CD4-positive, alpha-beta T cell treated with Interleukin-1 beta for 1 hour (primary cell): ENCODE results near the gene PTS.
A peak's percentile ranks its signal among the peaks of the same experiment; 100 is the strongest.
"Not testable (repeated sequence)": the region's sequence is repeated elsewhere in the genome, so short reads cannot be mapped to it uniquely, and the experiment has no call there.

ENCODE experiments used
- DNase-seq, 2 donors: peaks; one replicate each; pipeline ENCODE4 v3.0.0-alpha.2; 2020 to 2022

The PTS gene

DNA sequence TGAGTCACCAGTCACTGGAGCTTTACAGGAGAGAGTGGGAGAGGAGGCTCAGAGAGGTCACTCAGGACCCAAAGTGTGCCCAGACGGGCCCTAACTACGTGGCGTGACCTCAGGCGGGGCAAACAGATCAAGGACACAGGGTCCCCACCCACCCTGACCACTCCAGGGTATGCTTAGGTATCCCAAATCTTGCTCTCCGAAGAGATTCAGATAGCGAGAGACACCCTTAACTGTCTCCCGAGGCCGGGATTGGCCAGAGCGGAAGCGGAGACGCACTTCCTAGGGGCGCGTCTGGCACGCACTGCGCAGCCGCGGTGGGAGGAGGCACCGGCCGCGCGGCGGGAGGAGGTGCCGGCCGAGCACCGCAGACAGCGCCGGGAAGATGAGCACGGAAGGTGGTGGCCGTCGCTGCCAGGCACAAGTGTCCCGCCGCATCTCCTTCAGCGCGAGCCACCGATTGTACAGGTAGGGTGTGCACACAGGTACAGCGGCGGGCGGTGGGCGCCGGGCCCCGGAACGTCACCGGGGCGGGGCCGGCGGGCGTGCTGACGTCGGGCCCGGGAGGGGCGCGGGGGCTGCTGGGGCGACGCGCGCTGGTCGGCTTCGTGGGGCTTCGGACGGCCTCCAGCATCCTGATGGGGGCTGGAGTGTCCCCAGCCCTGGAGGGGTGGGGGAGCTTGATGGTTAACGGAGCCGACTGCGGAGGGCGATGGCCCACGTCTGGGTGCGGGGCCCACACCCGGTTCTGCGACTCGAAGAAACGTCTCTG is at the start of gene PTS:
Gene PTS (plus strand): TSS at position 367 of the 769 bp plus-strand sequence. CDS start 16 bp downstream, at position 383.
- peak; percentile 88 to 89 for DNase-seq

- DNase-seq = no peak
These were observed 48.6 kb upstream of the PTS start for GRCh38 chr11:112177589-112177988.

GRCh38 chr11:112178428-112178827 is 47.8 kb upstream of the PTS start:
- no peak for DNase-seq

- no peak for DNase-seq
These were observed 47.3 kb upstream of the PTS start for GRCh38 chr11:112178936-112179335.

- DNase-seq = peak in 1 of 2 donors; percentile 34
These were observed 46.6 kb upstream of the PTS start for GRCh38 chr11:112179601-112180000.

- no peak for DNase-seq
These were observed 43.4 kb upstream of the PTS start for GRCh38 chr11:112182867-112183266.

DNA sequence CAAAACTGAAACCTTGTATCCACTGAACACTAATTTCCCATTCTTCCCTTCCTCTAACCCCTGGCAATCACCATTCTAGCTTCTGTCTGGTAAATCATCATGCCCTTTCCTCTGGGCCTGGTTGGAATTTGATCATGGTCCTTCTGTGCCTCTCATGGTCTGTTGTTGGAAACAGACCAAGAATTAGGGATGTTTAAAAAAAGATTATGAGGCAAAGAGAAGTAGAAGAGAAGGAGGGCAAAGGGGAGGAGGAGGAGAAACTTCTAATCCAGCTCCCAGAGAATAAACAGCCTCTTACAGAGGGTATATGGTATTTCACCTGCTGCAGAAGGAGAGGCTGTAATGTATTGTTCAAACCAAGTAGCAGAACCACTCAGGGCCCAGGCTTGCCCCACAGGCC is 40.3 kb upstream of the PTS start:
- DNase-seq = no peak

DNA sequence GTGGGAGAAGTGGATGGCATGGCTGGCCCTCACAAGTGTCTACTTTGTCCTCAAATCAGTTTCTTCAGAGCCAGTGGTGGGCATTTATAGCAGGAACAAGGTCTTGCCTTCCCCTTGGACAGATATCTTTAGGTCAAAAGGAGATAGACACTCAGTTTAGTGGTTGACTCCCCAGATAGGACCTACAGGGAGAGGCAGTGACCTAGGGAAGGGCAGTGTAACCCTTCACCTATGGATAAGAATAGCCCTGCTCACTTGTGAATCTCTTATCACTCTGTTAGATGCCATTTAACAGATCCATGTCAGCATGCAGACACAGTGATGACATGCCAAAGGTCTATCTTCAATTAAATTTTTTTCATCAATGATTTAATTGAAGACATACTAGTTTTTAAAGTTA is 39.9 kb upstream of the PTS start:
- DNase-seq = no peak

DNA sequence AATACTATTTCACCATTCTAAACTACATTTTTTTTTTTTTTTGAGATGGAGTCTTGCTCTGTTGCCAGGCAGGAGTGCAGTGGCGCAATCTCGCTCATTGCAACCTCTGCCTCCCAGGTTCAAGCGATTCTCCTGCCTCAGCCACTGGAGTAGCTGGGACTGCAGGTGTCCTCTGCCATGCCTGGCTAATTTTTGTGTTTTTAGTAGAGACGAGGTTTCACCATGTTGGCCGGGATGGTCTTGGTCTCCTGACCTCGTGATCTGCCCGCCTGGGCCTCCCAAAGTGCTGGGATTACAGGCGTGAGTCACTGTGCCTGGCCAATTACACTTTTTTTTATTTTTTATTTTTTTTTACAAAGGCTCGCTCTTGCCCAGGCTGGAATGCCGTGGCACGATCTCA is 31.1 kb upstream of the PTS start:
- not testable (repeated sequence) for DNase-seq

GRCh38 chr11:112195951-112196351 is 30.3 kb upstream of the PTS start:
- DNase-seq = no peak

GRCh38 chr11:112196519-112197087 is 29.6 kb upstream of the PTS start:
- DNase-seq = no peak

DNA sequence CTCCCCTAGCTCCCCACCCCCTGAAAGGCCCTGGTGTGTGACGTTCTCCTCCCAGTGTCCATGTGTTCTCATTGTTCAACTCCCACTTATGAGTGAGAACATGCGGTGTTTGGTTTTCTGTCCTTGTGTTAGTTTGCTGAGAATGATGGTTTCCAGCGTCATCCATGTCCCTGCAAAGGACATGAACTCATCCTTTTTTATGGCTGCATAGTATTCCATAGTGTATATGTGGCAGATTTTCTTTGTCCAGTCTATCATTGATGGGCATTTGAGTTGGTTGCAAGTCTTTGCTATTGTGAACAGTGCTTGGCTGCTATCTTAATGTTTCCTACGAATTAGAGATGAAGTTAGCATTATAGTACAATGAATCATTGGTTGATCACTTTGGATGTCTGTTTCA is 27.1 kb upstream of the PTS start:
- DNase-seq = not testable (repeated sequence)

- no peak for DNase-seq
These were observed 26.0 kb upstream of the PTS start for GRCh38 chr11:112200252-112200651.

- DNase-seq = no peak
These were observed 20.2 kb upstream of the PTS start for GRCh38 chr11:112206071-112206470.

DNA sequence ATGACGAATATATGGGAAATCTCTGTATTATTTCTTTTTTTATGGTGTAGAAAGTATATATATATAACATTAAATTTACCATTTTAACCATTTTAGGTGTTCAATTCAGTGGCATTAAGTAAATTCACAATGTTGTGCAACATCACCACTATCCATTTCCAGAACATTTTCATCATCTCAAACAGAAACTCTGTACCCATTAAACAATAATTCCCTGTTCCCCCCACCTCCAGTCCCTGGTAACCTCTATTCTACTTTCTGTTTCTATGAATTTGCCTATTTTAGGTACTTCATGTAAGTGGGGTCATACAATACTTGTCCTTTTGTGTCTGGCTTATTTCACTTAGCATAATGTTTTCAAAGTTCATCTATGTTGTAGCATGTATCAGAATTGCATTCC is 15.3 kb upstream of the PTS start:
- no peak for DNase-seq

GRCh38 chr11:112211536-112211935 is 14.7 kb upstream of the PTS start:
- no peak for DNase-seq

DNA sequence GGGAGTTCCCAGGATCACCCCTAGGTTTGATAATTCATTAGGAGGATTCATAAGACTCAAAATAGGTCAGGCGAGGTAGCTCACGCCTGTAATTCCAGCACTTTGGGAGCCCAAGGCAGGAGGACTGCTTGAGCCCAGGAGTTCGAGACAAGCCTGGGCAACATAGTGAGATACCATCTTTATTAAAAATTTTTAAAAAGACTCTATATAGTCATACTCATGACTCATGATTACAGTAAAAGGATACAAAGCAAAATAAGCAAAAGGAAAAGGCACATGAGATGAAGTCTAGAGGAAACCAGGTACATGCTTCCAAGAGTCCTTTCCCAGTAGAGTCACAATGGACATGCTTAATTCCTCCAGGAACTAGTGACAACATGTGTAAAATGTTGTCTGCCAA is 13.9 kb upstream of the PTS start:
- DNase-seq = no peak

GRCh38 chr11:112212710-112213109 is 13.5 kb upstream of the PTS start:
- no peak for DNase-seq

GRCh38 chr11:112213753-112214152 is 12.5 kb upstream of the PTS start:
- no peak for DNase-seq

GRCh38 chr11:112215621-112216020 is 10.6 kb upstream of the PTS start:
- no peak for DNase-seq

DNA sequence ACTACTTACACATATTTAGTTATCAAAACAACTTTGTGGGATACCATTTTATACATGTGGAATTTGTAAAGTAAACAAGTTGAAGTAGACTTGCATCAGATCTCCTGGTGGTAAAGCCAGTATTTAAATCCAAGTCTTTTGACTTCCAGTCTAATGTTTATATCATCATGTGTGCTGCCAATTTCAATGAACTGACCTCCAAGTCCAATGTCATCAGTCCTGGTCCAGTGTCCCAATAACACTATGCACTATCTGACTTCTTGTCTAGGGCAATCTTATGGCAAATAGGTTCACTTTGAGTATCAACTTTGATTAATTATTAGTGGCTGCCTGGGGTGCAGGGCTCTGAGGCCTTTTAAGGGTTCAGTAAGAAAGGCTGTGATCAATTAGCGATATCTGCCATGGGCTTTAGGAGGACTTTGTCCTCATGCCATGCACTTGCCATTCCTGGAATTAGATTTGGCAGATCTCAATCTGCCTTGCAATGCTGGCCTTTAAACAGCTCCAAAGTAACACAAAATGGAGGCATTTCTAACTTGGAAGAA is 9.6 kb upstream of the PTS start:
- no peak for DNase-seq

DNA sequence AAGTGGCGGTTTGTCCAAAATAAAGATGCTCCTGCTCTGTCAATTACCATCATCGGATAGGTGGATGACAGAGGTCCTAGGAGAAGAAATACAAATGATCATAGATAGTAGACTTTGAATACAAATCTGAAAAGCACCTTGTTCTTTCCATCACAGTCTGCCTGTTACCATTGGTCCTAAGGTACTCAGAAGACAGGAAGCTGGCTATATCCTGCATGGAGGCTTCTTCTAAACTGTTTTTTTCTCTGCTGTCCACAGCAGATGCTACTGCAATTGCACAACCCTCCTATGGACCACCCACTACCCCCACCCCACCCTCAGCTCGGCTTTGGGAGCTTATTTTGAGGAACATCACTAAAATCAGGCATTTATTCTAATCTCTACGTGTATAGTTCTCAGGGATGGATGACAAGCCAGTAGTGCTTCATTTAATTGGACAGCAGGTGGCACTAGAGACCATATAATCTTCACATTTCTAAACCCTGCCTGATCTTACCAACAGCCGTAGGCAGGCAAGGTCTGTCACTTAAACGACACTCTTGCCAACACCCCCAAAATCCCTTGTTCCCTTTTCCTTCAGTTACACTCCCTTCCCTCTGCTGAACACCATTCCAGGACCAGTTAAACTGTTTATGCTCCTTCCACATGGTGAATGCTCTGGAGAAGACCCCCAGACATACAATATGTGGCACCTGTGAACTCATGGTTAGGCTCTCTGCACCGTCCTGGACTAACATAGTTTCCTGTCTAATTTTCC is 6.6 kb upstream of the PTS start:
- peak; percentile 59 to 81 for DNase-seq

DNA sequence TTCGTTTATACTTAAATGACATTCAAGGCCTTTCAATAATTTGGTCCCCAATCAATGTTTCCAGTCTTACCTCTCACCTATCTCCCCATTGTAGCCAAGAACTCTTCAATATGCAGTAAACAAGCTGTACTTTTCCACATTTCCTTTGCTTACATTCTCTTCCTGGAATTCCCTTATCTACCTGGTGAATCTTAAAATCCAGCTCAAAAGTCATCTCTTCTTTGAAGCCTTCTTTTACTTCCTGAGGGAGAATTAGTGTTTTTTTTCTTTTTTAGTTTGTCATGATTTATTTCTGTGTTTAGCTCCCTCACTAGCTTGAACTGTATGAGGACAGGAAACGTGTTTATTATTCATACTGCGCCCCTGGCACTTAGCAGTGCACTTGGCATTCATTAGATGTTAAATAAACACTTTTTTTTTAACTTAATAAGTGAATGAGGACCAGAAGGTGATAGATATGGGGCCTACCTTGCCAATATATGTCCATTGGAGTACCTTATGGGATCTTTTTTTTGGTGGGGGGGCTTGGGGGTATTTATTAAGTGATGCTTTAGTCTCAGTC is 4.9 kb upstream of the PTS start:
- no peak for DNase-seq
